Measurements from ENCODE around the gene FAHD1. TPM values are rescaled to one million over a fixed set of nuclear protein-coding genes. Genes with fewer than 3 reads are reported as not detected.

FAHD1 gene
- total and polyA plus RNA-seq, 4 donors: 42.7 to 84.2 (median 61.4) TPM

GRCh38 chr16:1818873-1819525, 8.0 kb upstream of the FAHD1 start:
- Histone ChIP-seq H3K4me3 (ENCODE audit: low read depth in 1 of 3, low read length in 3 of 3) (no peak overlapping the region), H3K27ac (ENCODE audit: low read depth in 1 of 2, low read length in 2 of 2) (no peak overlapping the region), H3K4me1 (ENCODE audit: control insufficient read depth in 4 of 4, insufficient read depth in 4 of 4, low read length in 3 of 4) (peaks cover 8 to 82% (median 71%) of the 10 kb centered on the region in 4 donors), H3K9ac (ENCODE audit: low read depth in 1 of 2, low read length in 2 of 2) (no peak overlapping the region), H3K27me3 (ENCODE audit: control insufficient read depth in 4 of 4, insufficient read depth in 4 of 4, low read length in 3 of 4) (no peaks in the 10 kb centered on the region), H3K9me3 (ENCODE audit: control insufficient read depth in 4 of 4, low read length in 3 of 4) (no peaks in the 10 kb centered on the region), H3K36me3 (ENCODE audit: control insufficient read depth in 4 of 4, insufficient read depth in 3 of 4, low read depth in 1 of 4, low read length in 3 of 4) (peaks cover 12 to 29% (median 28%) of the 10 kb centered on the region in 4 donors)
- TF ChIP-seq YY1 (IDR thresholded peaks at IDR 0.05) (no peak), TAF1 (conservative IDR thresholded peaks at IDR 0.05) (no peak), SP1 (IDR thresholded peaks at IDR 0.05) (no peak), ZBTB33 (IDR thresholded peaks at IDR 0.05) (no peak)
- 96% methylated on average over 35 of the region's 35 CpGs for WGBS
- peak; percentile 35 for DNase-seq (ENCODE audit: low spot score)

GRCh38 chr16:1819611-1820010, 7.4 kb upstream of the FAHD1 start:
- DNase-seq (ENCODE audit: low spot score): no peak
- Histone ChIP-seq H3K27ac (ENCODE audit: low read depth in 1 of 2, low read length in 2 of 2) (no peak overlapping the region), H3K4me3 (ENCODE audit: low read depth in 1 of 3, low read length in 3 of 3) (no peak overlapping the region), H3K36me3 (ENCODE audit: control insufficient read depth in 4 of 4, insufficient read depth in 3 of 4, low read depth in 1 of 4, low read length in 3 of 4) (peaks cover 12 to 29% (median 28%) of the 10 kb centered on the region in 4 donors), H3K9ac (ENCODE audit: low read depth in 1 of 2, low read length in 2 of 2) (no peak overlapping the region), H3K4me1 (ENCODE audit: control insufficient read depth in 4 of 4, insufficient read depth in 4 of 4, low read length in 3 of 4) (peaks cover 8 to 88% (median 77%) of the 10 kb centered on the region in 4 donors), H3K27me3 (ENCODE audit: control insufficient read depth in 4 of 4, insufficient read depth in 4 of 4, low read length in 3 of 4) (no peaks in the 10 kb centered on the region), H3K9me3 (ENCODE audit: control insufficient read depth in 4 of 4, low read length in 3 of 4) (no peaks in the 10 kb centered on the region)
- TF ChIP-seq JUND (IDR thresholded peaks at IDR 0.05): no peak
- TF ChIP-seq FOXA2 (IDR thresholded peaks at IDR 0.05): no peak
- no peak for TF ChIP-seq MAX (IDR thresholded peaks at IDR 0.05)
- TF ChIP-seq RXRA (IDR thresholded peaks at IDR 0.05): no peak
- no peak for TF ChIP-seq YY1 (IDR thresholded peaks at IDR 0.05)
- no peak for TF ChIP-seq CTCF (IDR thresholded peaks at IDR 0.05; ENCODE audit: low read depth, low read length, missing input control)
- TF ChIP-seq TAF1 (conservative IDR thresholded peaks at IDR 0.05): no peak
- TF ChIP-seq FOXA1 (IDR thresholded peaks at IDR 0.05): no peak
- TF ChIP-seq RAD21 (IDR thresholded peaks at IDR 0.05): no peak
- no peak for TF ChIP-seq ZBTB33 (IDR thresholded peaks at IDR 0.05)
- no peak for TF ChIP-seq HNF4G (IDR thresholded peaks at IDR 0.05)
- TF ChIP-seq ATF3 (IDR thresholded peaks at IDR 0.05): no peak
- no peak for TF ChIP-seq GABPA (IDR thresholded peaks at IDR 0.05 in 1 of 2, conservative IDR thresholded peaks at IDR 0.05 in 1 of 2)
- no peak for TF ChIP-seq EGR1 (IDR thresholded peaks at IDR 0.05; ENCODE audit: low read depth in 2 of 2)
- no peak for TF ChIP-seq SP1 (IDR thresholded peaks at IDR 0.05)
- no peak for TF ChIP-seq REST (IDR thresholded peaks at IDR 0.05)
- no peak for TF ChIP-seq HNF4A (conservative IDR thresholded peaks at IDR 0.05)
- no peak for TF ChIP-seq NR2F2 (IDR thresholded peaks at IDR 0.05)
- 92% methylated on average over 15 of the region's 15 CpGs for WGBS

Measured in liver (tissue), 9 donors.